ENCODE data around the gene CXCL16.

Gene CXCL16

DNA sequence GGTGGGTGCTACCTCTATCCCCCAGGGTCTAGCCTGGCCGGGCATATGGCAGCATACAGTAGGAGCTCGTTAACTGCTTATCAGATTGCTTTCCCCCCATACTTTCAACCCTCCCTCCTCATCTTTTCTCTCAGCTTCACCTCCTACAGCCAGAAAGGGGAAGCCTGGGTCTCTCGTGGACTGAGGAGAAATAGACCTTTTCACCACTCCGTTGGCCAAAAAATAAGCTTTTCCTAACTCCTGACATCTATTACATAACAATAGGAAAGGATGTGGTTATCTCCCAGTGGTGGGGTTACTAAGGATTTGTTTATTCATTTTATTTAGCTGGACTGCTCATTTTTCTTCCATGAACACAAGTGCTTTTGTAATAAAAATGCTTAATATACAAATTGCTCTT is 9.0 kb upstream of the CXCL16 start:
- H3K9ac ChIP-seq (ENCODE audit: low read length), result no peak overlapping the region
- H4K20me1 ChIP-seq (ENCODE audit: insufficient read depth, low read length), result no peaks in the 10 kb centered on the region
- no peak overlapping the region for H2AFZ ChIP-seq (ENCODE audit: low read length)
- no peaks in the 10 kb centered on the region for H3K36me3 ChIP-seq (ENCODE audit: insufficient read depth, low read length)
- no peak overlapping the region for H3K4me2 ChIP-seq (ENCODE audit: low read length)
- H3K9me2 ChIP-seq (ENCODE audit: low read depth, low read length), result no peaks in the 10 kb centered on the region
- TF ChIP-seq EZH2 (IDR thresholded peaks at IDR 0.05; ENCODE audit: borderline replicate concordance, low read length), result no peak
- TF ChIP-seq, protein P1, sequence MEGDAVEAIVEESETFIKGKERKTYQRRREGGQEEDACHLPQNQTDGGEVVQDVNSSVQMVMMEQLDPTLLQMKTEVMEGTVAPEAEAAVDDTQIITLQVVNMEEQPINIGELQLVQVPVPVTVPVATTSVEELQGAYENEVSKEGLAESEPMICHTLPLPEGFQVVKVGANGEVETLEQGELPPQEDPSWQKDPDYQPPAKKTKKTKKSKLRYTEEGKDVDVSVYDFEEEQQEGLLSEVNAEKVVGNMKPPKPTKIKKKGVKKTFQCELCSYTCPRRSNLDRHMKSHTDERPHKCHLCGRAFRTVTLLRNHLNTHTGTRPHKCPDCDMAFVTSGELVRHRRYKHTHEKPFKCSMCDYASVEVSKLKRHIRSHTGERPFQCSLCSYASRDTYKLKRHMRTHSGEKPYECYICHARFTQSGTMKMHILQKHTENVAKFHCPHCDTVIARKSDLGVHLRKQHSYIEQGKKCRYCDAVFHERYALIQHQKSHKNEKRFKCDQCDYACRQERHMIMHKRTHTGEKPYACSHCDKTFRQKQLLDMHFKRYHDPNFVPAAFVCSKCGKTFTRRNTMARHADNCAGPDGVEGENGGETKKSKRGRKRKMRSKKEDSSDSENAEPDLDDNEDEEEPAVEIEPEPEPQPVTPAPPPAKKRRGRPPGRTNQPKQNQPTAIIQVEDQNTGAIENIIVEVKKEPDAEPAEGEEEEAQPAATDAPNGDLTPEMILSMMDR (IDR thresholded peaks at IDR 0.05; ENCODE audit: low read length), result no peak
- H3K9me3 ChIP-seq (ENCODE audit: low read length), result no peaks in the 10 kb centered on the region
- H3K27me3 ChIP-seq (ENCODE audit: insufficient read depth, low read length), result no peaks in the 10 kb centered on the region
- H3K27ac ChIP-seq (ENCODE audit: low read depth, low read length, poor library complexity, severe bottlenecking), result no peak overlapping the region
- peaks cover 12% of the 10 kb centered on the region for H3K4me1 ChIP-seq (ENCODE audit: insufficient read depth, low read length, severe bottlenecking)
- H3K79me2 ChIP-seq (ENCODE audit: insufficient read depth, low read length), result no peaks in the 10 kb centered on the region
- H3K4me3 ChIP-seq (ENCODE audit: low read depth, low read length, poor library complexity, severe bottlenecking), result no peak overlapping the region
- no peaks in the 10 kb centered on the region for H3F3A ChIP-seq (ENCODE audit: insufficient read depth, low read length)

DNA sequence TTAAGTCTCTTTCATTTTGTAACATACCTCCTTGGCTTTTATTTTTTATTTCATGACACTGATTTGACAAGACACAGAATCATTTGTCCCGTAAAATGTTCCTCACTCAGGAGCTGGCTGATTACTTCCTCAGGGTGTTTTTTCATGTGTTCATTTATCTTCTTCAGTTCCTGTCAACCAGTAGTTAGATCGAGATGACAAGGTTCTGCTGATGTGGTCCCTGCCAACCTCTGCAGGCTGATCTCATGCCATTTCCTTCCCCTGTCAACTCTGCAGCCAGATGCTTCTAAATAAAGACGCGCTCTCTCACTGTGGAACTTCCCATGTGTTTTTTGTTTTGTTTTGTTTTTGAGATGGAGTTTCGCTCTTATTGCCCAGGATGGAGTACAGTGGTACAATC is 8.1 kb upstream of the CXCL16 start:
- Histone ChIP-seq H3K9ac (ENCODE audit: low read length) (no peak overlapping the region), H3K4me2 (ENCODE audit: low read length) (no peak overlapping the region; the same call in 1 of the 2 replicates), H3K9me2 (ENCODE audit: low read depth, low read length) (no peaks in the 10 kb centered on the region), H3K4me3 (ENCODE audit: low read depth, low read length, poor library complexity, severe bottlenecking) (no peak overlapping the region), H3K27me3 (ENCODE audit: insufficient read depth, low read length) (no peaks in the 10 kb centered on the region), H3K27ac (ENCODE audit: low read depth, low read length, poor library complexity, severe bottlenecking) (no peak overlapping the region), H2AFZ (ENCODE audit: low read length) (no peak overlapping the region), H3K79me2 (ENCODE audit: insufficient read depth, low read length) (no peaks in the 10 kb centered on the region), H3K9me3 (ENCODE audit: low read length) (no peaks in the 10 kb centered on the region), H4K20me1 (ENCODE audit: insufficient read depth, low read length) (no peaks in the 10 kb centered on the region), H3K36me3 (ENCODE audit: insufficient read depth, low read length) (no peaks in the 10 kb centered on the region), H3K4me1 (ENCODE audit: insufficient read depth, low read length, severe bottlenecking) (peaks cover 12% of the 10 kb centered on the region), H3F3A (ENCODE audit: insufficient read depth, low read length) (no peaks in the 10 kb centered on the region)
- no peak for TF ChIP-seq EZH2 (IDR thresholded peaks at IDR 0.05; ENCODE audit: borderline replicate concordance, low read length)
- TF ChIP-seq, protein P1 (IDR thresholded peaks at IDR 0.05; ENCODE audit: low read length), result no peak

DNA sequence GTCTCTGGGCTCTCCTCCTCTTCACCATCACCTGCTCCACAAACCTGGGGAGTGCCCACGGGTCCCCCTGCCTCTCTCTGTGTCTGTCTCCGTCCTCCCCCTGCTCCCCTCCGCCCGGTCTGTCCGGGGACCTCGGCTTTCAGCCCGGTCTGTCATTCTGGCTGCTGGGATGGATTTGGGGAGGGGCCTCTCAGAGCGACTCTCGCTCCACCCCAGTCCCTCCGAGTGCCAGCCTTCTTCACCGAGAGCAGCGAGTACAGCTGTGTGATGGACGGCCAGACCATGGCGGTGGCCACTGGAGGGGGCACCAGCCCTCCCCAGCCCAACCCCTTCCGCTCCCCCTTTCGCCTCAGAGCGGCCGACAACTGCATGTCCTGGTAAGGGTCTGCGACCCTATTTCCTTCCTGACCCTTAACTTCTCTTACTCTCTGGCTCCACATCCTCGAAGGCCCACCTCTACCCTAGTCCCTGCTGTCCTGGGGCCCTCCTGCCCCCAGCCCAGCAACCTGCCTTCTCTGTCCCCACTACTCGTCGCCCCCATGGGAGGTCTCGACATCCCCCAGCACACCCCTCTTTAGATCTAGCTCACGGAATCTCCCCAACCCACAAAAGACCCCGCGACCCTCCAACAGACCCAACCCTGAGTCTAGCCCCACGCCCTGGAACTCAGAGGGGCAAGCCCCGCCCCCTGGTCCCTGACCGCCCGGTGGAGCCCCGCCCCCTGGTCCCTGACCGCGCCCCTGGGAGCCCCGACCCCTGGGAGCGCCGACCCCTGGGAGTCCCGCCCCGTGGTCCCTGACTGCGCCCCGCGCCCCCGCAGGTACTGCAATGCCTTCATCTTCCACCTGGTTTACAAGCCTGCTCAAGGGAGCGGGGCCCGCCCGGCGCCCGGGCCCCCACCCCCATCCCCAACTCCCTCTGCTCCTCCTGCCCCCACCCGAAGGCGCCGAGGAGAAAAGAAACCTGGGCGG is 5.6 kb upstream of the CXCL16 start:
- Histone ChIP-seq H4K20me1 (ENCODE audit: insufficient read depth, low read length) (no peaks in the 10 kb centered on the region), H3K79me2 (ENCODE audit: insufficient read depth, low read length) (no peaks in the 10 kb centered on the region), H3K27ac (ENCODE audit: low read depth, low read length, poor library complexity, severe bottlenecking) (no peak overlapping the region), H3K9me2 (ENCODE audit: low read depth, low read length) (no peaks in the 10 kb centered on the region), H3K9me3 (ENCODE audit: low read length) (no peaks in the 10 kb centered on the region), H2AFZ (ENCODE audit: low read length) (no peak overlapping the region), H3K4me3 (ENCODE audit: low read depth, low read length, poor library complexity, severe bottlenecking) (no peak overlapping the region), H3K36me3 (ENCODE audit: insufficient read depth, low read length) (no peaks in the 10 kb centered on the region), H3K4me2 (ENCODE audit: low read length) (no peak overlapping the region), H3K4me1 (ENCODE audit: insufficient read depth, low read length, severe bottlenecking) (peaks cover 12% of the 10 kb centered on the region), H3K27me3 (ENCODE audit: insufficient read depth, low read length) (no peaks in the 10 kb centered on the region; the same call in 1 of the 2 replicates), H3K9ac (ENCODE audit: low read length) (no peak overlapping the region), H3F3A (ENCODE audit: insufficient read depth, low read length) (no peaks in the 10 kb centered on the region)
- TF ChIP-seq, protein P1 (IDR thresholded peaks at IDR 0.05; ENCODE audit: low read length), result no peak
- no peak for TF ChIP-seq EZH2 (IDR thresholded peaks at IDR 0.05; ENCODE audit: borderline replicate concordance, low read length)

Measured in OCI-LY1 (cell line).